ENCODE measurements around the gene ADCY3. TPM values are rescaled to one million over a fixed set of nuclear protein-coding genes. Genes with fewer than 3 reads are reported as not detected.

ADCY3 gene
- total and polyA plus RNA-seq, 2 donors from 2014 or later: 21.1 to 44.6 TPM

GRCh38 chr2:24955921-24956320 lies 35.9 kb upstream of the ADCY3 start:
- Histone ChIP-seq H3K27ac (ENCODE audit: low read depth in 2 of 2, low read length in 2 of 2) (no peak overlapping the region), H3K4me1 (ENCODE audit: control insufficient read depth in 2 of 3, insufficient read depth in 2 of 3, low read depth in 1 of 3, low read length in 3 of 3) (no peaks in the 10 kb centered on the region), H3K4me3 (ENCODE audit: low read length in 3 of 3) (no peak overlapping the region), H3K9ac (ENCODE audit: low read length in 3 of 3) (no peak overlapping the region), H3K36me3 (ENCODE audit: control insufficient read depth in 2 of 3, insufficient read depth in 3 of 3, low read length in 3 of 3) (peaks cover 24 to 42% (median 32%) of the 10 kb centered on the region in 3 donors), H3K9me3 (ENCODE audit: control insufficient read depth in 2 of 3, insufficient read depth in 1 of 3, low read length in 3 of 3) (peaks cover 0 to 2% (median 0%) of the 10 kb centered on the region in 3 donors), H3K27me3 (ENCODE audit: control insufficient read depth, insufficient read depth, low read length) (no peaks in the 10 kb centered on the region)
- no peak for FAIRE-seq
- no peak for DNase-seq
- intact Hi-C loops (cut with DNase I): no loop called here
- no peak for TF ChIP-seq CTCF (IDR thresholded peaks at IDR 0.05; ENCODE audit: borderline replicate concordance, extremely low read depth, insufficient read depth)

DNA sequence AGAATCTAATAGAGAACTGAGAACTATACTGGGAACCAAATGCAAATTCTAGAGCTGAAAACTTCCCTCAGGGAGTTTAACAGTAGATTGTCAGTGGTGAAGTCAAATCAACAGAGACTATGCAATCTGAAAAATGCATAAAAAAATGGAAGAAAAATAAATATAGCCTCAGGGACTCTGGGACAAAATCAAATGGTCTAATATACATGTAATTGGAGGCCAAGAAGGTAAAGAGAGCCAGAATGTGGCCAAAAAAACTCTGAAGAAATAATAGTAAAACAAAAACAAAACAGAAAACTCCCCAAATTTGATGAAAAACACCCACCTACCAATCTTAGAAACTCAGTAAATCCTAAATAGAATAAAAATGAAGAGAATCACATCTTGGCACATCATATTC lies 35.2 kb upstream of the ADCY3 start:
- DNase-seq: no peak
- Histone ChIP-seq H3K9ac (ENCODE audit: low read length in 3 of 3) (no peak overlapping the region), H3K4me3 (ENCODE audit: low read length in 3 of 3) (no peak overlapping the region), H3K27ac (ENCODE audit: low read depth in 2 of 2, low read length in 2 of 2) (no peak overlapping the region), H3K4me1 (ENCODE audit: control insufficient read depth in 2 of 3, insufficient read depth in 2 of 3, low read depth in 1 of 3, low read length in 3 of 3) (no peaks in the 10 kb centered on the region), H3K36me3 (ENCODE audit: control insufficient read depth in 2 of 3, insufficient read depth in 3 of 3, low read length in 3 of 3) (peaks cover 22 to 39% (median 29%) of the 10 kb centered on the region in 3 donors), H3K9me3 (ENCODE audit: control insufficient read depth in 2 of 3, insufficient read depth in 1 of 3, low read length in 3 of 3) (peaks cover 0 to 2% (median 0%) of the 10 kb centered on the region in 3 donors), H3K27me3 (ENCODE audit: control insufficient read depth, insufficient read depth, low read length) (no peaks in the 10 kb centered on the region)
- no peak for TF ChIP-seq CTCF (IDR thresholded peaks at IDR 0.05; ENCODE audit: borderline replicate concordance, extremely low read depth, insufficient read depth)
- intact Hi-C loops (cut with DNase I): no loop called here
- no peak for FAIRE-seq

DNA sequence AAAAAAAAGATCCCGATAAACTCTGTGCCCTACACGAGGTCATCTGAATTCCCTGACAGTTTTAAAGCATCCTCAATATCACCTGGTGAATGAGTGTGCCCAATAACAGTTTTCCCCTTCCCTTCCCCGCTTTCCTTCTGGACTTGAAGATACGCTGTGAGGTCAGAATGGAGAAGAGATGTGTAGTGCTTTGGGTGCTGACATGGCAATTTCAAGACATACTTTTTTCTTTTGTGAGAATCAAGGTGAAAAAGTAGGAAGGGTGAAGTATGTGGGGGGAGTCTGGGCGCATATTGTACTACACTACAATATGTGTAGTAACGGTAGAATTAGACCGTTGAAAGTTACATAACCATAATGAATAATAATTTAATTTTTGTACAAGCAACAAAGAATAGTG lies 30.1 kb upstream of the ADCY3 start:
- H3K4me1 ChIP-seq (ENCODE audit: control insufficient read depth in 2 of 3, insufficient read depth in 2 of 3, low read depth in 1 of 3, low read length in 3 of 3): no peaks in the 10 kb centered on the region
- TF ChIP-seq CTCF (IDR thresholded peaks at IDR 0.05; ENCODE audit: borderline replicate concordance, extremely low read depth, insufficient read depth): no peak
- intact Hi-C loops (cut with DNase I): no loop called here
- peaks cover 7 to 37% (median 15%) of the 10 kb centered on the region in 3 donors for H3K36me3 ChIP-seq (ENCODE audit: control insufficient read depth in 2 of 3, insufficient read depth in 3 of 3, low read length in 3 of 3)
- FAIRE-seq (no peak), DNase-seq (no peak)
- H3K9me3 ChIP-seq (ENCODE audit: control insufficient read depth in 2 of 3, insufficient read depth in 1 of 3, low read length in 3 of 3): no peaks in the 10 kb centered on the region
- H3K9ac ChIP-seq (ENCODE audit: low read length in 3 of 3): no peak overlapping the region
- H3K27me3 ChIP-seq (ENCODE audit: control insufficient read depth, insufficient read depth, low read length): no peaks in the 10 kb centered on the region
- no peak overlapping the region for H3K4me3 ChIP-seq (ENCODE audit: low read length in 3 of 3)
- no peak overlapping the region for H3K27ac ChIP-seq (ENCODE audit: low read depth in 2 of 2, low read length in 2 of 2)

DNA sequence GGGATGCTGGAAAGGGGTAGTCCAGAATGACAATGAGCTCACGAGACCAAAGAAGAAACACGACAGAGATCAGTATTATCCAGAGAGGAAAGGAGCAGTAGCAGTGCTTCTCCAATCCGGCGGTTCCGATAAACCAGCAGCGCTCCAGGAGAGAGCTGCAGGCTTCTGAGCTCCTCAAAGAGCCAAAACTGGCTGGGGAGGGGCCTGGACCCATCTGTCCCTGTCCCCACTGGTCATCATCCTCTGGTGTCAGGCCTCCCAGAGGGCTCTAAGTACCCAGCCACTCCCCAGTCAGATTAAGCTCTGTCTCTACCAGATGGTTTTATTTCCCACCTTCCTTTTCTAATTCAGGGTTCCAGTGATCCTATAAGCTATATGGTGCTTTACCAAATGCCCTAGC lies 28.5 kb upstream of the ADCY3 start:
- Histone ChIP-seq H3K9me3 (ENCODE audit: control insufficient read depth in 2 of 3, insufficient read depth in 1 of 3, low read length in 3 of 3) (no peaks in the 10 kb centered on the region), H3K36me3 (ENCODE audit: control insufficient read depth in 2 of 3, insufficient read depth in 3 of 3, low read length in 3 of 3) (peaks cover 4 to 31% (median 13%) of the 10 kb centered on the region in 3 donors), H3K27me3 (ENCODE audit: control insufficient read depth, insufficient read depth, low read length) (no peaks in the 10 kb centered on the region), H3K4me1 (ENCODE audit: control insufficient read depth in 2 of 3, insufficient read depth in 2 of 3, low read depth in 1 of 3, low read length in 3 of 3) (no peaks in the 10 kb centered on the region), H3K27ac (ENCODE audit: low read depth in 2 of 2, low read length in 2 of 2) (no peak overlapping the region), H3K4me3 (ENCODE audit: low read length in 3 of 3) (no peak overlapping the region), H3K9ac (ENCODE audit: low read length in 3 of 3) (no peak overlapping the region)
- DNase-seq (no peak), FAIRE-seq (no peak)
- TF ChIP-seq CTCF (IDR thresholded peaks at IDR 0.05; ENCODE audit: borderline replicate concordance, extremely low read depth, insufficient read depth): no peak
- intact Hi-C loops (cut with DNase I): no loop called here
